Measurements from ENCODE around the gene BEND3.

BEND3 gene

GRCh38 chr6:107080036-107080435 lies 35.3 kb downstream of the BEND3 start:
- DNase-seq: no peak

GRCh38 chr6:107079429-107079828 lies 35.9 kb downstream of the BEND3 start:
- DNase-seq: no peak

GRCh38 chr6:107077710-107078109 lies 37.6 kb downstream of the BEND3 start:
- DNase-seq: no peak

DNA sequence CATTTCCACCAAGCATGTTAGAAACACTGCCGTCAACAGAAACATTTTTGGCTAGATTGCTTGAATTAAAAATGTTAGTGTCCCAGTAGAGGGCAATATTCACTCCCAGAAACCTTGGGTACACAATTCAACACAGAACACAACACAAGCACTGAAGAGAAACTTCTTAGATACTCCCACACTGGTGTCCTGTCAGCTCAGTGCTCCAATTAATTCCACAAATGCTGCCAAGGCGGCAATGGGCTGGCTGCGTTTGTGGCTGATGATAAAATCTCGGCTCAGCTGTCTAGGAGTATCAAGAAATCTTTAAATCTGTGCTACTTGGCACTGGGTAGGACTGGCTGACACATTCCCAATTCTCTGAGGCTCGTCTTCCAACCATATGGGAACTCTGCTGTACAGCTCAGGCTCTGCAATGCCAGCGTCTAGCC lies 39.3 kb downstream of the BEND3 start:
- DNase-seq: no peak

GRCh38 chr6:107070686-107071085 lies 44.6 kb downstream of the BEND3 start:
- DNase-seq: no peak

DNA sequence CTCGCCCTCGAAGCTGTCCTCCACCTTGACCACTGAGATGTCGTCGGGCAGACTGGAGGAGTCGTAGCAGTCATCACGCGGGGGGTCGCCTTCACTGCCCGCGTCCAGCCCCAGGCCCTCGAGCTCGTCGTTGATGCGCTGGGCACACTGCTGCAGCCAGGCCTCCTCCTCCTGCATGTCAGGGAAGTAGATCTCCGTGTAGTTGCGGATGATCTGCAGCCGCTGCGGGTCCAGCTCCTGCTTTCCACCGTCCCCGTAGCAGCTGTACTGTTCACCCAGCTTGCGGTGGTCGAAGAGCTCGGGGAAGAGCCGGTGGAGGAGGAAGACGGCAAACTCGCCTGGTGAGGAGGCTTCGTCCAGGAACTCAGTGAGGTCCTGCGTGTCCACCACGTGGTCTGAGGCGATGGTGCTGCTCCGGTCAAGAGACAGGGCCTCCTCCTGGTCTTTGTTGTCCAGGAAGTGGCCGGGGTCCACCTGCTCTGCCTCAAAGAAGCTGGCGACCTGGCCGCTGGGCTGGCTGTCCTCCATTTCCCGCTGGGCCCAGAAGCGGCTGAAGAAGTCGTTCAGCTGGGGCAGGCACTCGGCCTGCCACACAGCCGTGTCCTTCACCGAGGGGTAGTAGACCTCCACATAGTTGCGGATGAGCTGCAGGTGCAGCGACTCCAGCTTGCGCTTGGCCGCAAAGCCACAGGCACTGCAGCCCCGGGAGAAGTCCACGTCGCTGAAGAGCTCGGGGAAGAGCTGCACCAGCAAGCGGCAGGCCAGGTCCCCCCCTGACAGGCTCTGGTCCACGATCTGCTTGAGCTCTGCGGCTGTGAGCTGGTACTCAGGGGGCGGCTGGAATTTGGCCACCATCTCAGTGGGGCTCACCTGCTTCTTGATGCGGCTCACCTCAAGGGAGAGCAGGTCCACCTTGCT lies 45.4 kb downstream of the BEND3 start:
- no peak for DNase-seq

DNA sequence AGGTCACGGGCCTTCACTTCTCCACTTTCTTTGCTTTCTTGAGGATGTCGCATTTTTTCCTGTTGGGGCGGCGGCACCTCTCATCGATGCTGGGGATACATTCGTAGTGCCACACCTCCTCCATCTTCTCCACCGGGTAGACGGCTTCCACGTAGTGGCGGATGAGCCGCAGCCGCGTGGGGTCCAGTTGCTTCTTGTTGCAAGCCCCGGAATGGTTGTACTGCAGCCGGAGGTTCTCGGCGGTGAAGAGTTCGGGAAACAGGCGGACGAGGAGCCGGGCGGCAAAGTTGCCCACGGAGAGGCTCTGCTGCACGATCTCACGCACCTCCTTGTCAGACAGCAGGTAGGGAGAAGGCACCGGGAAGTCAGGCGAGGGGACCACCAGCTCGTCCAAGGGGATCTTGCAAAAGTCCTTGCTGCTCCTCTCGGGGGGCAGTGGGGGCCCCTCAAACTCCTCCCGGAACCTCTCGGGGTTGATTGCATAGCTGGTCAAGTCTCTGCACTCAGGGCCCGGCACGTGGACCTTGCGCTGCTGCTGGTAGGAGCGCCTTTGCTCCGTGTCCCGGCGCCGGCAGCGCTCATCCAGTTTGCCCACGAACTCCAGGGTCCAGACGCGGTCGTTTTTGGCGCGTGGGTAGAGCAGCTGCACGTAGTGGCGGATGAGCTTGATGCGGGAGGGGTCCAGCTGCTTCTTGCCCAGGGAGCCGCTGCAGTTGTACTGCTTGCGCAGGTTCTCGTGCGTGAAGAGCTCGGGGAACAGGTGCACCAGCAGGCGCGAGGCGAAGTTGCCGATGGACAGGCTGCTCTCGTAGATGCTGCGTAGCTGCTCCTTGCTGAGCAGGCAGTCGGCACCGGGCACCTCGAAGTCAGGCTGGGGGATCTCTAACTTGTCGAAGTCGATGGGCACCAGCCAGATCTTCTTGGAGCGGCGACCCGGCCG lies 46.4 kb downstream of the BEND3 start:
- no peak for DNase-seq

GRCh38 chr6:107066697-107067659 lies 48.3 kb downstream of the BEND3 start:
- no peak for DNase-seq

DNA sequence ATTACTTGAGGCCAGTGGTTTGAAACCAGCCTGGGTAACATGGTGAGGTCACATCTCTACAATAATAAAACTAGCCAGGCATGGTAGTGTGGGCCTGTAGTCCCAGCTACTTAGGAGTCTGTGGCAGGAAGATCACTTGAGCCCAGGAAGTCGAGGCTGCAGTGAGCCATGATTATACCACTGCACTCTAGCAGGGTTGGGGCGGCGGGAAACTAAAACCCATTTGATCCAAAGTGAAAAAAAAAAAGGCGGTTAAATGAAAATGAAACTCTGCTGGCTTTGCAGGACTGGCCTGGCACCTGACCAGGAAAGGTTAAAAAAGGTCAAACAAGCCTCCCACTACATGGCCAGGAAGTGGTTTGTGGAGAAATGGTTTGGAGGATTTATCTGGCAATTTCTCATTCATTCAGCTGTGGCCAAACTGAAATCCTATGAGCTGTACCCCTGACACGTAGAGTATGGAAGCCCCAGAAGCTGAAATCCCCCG lies 50.7 kb downstream of the BEND3 start:
- peak; percentile 14 for DNase-seq

DNA sequence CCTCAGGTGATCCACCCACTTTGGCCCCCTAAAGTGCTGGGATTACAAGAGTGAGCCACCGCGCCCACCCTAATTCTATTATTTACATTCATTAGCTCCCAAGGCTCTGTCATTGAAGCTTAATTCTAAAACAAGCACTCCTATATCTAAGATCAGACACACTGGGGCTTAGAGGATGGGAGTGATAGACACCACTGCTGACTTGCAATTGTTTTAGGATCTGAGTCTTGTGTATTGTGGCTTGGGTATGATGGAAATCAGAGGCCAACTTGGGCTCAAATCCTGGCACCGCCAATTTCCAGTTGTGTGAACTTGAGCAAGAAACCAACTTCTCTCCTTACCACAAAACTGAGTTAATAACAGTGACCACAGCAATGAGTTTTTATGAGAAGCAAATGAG lies 52.6 kb downstream of the BEND3 start:
- no peak for DNase-seq

- no peak for DNase-seq
Observed at GRCh38 chr6:107061125-107062020, 53.9 kb downstream of the BEND3 start.

DNA sequence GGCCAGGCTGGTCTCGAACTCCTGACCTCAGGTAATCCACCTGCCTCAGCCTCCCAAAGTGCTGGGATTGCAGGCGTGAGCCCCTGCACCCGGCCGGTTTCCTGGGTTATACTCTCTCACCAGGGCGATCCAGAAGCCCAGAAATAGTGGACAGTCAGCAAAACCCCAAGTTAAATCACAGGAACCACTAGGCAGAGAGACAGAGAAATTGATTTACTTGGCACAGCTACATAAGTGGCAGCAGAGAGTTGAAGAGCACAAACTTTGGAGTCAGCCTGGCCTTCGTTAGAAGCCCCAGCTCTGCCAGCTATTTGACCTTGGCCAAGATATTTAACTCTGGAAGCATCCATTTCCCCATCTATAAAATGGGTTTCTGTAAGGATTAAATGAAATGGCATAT lies 54.6 kb downstream of the BEND3 start:
- DNase-seq: no peak

GRCh38 chr6:107059606-107060005 lies 55.7 kb downstream of the BEND3 start:
- no peak for DNase-seq

- DNase-seq: no peak
Observed at GRCh38 chr6:107057679-107058078, 57.6 kb downstream of the BEND3 start.

GRCh38 chr6:107056796-107057195 lies 58.5 kb downstream of the BEND3 start:
- DNase-seq: no peak

- no peak for DNase-seq
Observed at GRCh38 chr6:107047807-107048206, 67.5 kb downstream of the BEND3 start.

GRCh38 chr6:107045826-107046675 lies 69.3 kb downstream of the BEND3 start:
- no peak for DNase-seq

DNA sequence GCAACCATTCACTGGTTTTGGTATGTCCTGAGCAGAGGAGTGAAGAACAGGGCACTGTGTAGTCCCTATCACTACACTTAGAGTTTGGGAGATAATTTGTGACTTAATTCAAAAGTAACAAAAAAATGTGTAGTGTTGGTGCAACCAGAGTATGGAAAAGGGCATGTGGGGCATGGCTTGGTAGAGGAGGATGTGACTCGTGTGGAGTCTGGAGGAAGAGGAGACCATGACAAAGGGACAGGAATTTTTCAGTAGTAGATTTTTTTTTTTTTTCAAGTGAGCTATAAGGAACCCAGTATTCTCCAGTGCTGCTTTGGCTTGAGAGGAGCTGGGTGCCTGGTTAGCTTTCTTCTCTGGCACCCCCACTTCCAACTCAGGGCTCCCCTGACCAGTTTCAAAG lies 82.2 kb downstream of the BEND3 start:
- DNase-seq: no peak

DNA sequence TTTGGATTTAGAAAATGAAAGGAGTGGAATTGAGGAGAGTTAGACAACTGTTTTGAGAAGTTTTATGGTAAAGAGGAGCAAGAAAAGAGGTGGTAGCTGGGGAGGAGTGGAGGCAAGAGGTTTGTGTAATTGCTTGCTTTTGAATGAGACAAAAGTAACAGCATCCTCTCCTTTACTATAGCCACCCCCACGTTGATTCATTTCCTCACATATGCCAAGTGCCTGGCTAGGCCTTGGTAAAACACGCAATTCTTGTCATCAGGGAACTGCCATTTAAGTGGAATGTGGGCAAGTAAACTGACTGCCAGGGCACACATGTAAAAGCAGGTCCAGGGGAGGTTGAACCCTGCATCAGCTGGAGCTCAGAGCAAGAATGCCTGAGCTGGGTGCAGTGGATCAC lies 83.3 kb downstream of the BEND3 start:
- no peak for DNase-seq

DNA sequence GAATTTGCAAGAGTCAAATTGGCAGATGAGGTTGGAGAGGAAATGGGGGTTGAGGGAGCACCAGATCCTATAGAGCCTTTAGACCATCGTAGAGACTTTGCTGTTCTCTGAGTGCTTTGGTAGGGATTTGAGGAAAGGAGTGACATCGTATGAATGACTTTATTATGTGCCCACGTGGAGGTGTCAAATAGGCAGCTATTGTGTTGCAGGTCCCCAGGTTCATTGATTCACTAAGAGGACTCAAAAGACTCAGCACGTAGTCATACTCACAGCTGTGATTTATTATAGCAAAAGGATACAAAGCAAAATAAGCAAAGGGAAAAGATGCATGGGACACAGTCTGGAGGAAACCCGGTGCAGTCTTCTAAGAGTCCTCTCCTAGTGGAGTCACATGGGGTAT lies 85.2 kb downstream of the BEND3 start:
- DNase-seq: no peak

All from stimulated activated CD4-positive, alpha-beta T cell treated with anti-CD3 and anti-CD28 coated beads, Interleukin-4, amount 100 ng/mL, for 24 hours (primary cell).